Testis (tissue), 2 donors: ENCODE data around the gene RNASEH2A.

Experiments used
- CTCF ChIP-seq, 3 experiments: fragments of 450-650 bp in 2 of 3; fragments of 200-600 bp in 1 of 3; sonication (generic) in 1 of 3; IDR thresholded peaks; one replicate each; pipeline ENCODE4 v1.5.1; 2016 to 2019; ENCODE audit warnings: antibody characterized with exemption in 3 of 3, mild to moderate bottlenecking in 2 of 3, moderate library complexity in 1 of 3
- POLR2A ChIP-seq: fragments of 450-650 bp; IDR thresholded peaks from one replicate; pipeline ENCODE4 v1.6.1; 2017; ENCODE audit warnings: antibody characterized with exemption, mild to moderate bottlenecking, moderate library complexity

GRCh38 chr19:12784394-12784870 is 22.0 kb upstream of the RNASEH2A start:
- TF ChIP-seq CTCF (IDR thresholded peaks at IDR 0.05) (no peak), POLR2A (no peak)
